Type B pancreatic cell (in vitro differentiated cells): ENCODE measurements around the gene AKIRIN1. TPM values are rescaled to one million over a fixed set of nuclear protein-coding genes. Genes with fewer than 3 reads are reported as not detected.
"Not testable (repeated sequence)": the region's sequence is repeated elsewhere in the genome, so short reads cannot be mapped to it uniquely, and the experiment has no call there.

ENCODE experiments used
- DNase-seq: peaks from one replicate; pipeline ENCODE4 v3.0.0; 2021; ENCODE audit warnings: mixed read lengths; ENCODE audit not compliant: unreplicated experiment; ENCODE audit errors: extremely low spot score
- H3K27ac Mint-ChIP-seq: 2 replicates; pipeline ENCODE4 v1.8.0; 2021; ENCODE audit warnings: mild to moderate bottlenecking, mixed read lengths
- H3K27me3 Mint-ChIP-seq: 2 replicates; pipeline ENCODE4 v1.8.0; 2021; ENCODE audit warnings: mixed read lengths
- H3K36me3 Mint-ChIP-seq: 2 replicates; pipeline ENCODE4 v1.8.0; 2021; ENCODE audit warnings: mixed read lengths
- H3K4me1 Mint-ChIP-seq: one replicate; pipeline ENCODE4 v1.8.0; 2021; ENCODE audit warnings: mixed read lengths; ENCODE audit not compliant: unreplicated experiment
- H3K4me3 Mint-ChIP-seq: 2 replicates; pipeline ENCODE4 v1.8.0; 2021; ENCODE audit warnings: mild to moderate bottlenecking, mixed read lengths
- H3K9me3 Mint-ChIP-seq: 2 replicates; pipeline ENCODE4 v1.8.0; 2021; ENCODE audit warnings: mixed read lengths
- total RNA-seq: library from RNA; stranded (reverse); gene quantifications from 2 replicates; pipeline ENCODE4 v1.2.1, GENCODE V29; 2021; ENCODE audit warnings: low replicate concordance
- TF ChIP-seq, protein P1 (sequence below): fragments of 200-600 bp; sonication (generic); conservative IDR thresholded peaks from 2 replicates; pipeline ENCODE4 v1.5.0; 2021; ENCODE audit warnings: antibody characterized with exemption, mild to moderate bottlenecking

Gene AKIRIN1
- total RNA-seq, 1 donor from 2014 or later = 73.0 TPM

DNA sequence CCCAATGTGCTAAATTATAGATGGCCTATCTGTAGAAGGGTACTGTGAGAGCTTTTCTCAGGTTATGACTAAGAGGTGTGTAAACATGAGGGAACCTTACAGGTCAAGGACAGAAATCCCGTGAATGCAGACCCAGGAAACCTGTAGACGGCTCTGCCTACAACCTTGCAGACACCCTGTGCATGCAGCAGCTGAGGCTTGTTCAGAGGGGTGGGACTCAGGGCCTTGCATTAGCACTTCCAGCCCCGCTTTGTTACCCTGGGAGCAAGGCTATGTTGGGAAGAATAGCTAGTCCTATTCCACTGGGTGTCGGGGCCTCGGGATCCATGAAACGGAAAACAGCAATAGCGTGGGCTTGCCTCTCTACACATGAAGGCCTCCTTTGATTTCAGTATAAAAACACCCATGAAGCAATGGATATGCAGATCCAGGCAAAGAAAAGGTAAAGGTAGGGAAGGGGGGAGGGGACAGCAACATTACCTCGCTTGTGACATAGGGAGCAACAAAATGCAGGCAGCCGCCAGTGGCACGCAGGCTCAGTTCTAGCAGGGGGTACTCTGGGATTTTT, 25.6 kb downstream of the AKIRIN1 start:
- H3K4me3 Mint-ChIP-seq = no peak overlapping the region
- no peaks in the 10 kb centered on the region for H3K4me1 Mint-ChIP-seq
- TF ChIP-seq, protein P1, sequence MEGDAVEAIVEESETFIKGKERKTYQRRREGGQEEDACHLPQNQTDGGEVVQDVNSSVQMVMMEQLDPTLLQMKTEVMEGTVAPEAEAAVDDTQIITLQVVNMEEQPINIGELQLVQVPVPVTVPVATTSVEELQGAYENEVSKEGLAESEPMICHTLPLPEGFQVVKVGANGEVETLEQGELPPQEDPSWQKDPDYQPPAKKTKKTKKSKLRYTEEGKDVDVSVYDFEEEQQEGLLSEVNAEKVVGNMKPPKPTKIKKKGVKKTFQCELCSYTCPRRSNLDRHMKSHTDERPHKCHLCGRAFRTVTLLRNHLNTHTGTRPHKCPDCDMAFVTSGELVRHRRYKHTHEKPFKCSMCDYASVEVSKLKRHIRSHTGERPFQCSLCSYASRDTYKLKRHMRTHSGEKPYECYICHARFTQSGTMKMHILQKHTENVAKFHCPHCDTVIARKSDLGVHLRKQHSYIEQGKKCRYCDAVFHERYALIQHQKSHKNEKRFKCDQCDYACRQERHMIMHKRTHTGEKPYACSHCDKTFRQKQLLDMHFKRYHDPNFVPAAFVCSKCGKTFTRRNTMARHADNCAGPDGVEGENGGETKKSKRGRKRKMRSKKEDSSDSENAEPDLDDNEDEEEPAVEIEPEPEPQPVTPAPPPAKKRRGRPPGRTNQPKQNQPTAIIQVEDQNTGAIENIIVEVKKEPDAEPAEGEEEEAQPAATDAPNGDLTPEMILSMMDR = no peak
- H3K36me3 Mint-ChIP-seq = peaks cover 10% of the 10 kb centered on the region
- no peak for DNase-seq
- H3K27me3 Mint-ChIP-seq = no peaks in the 10 kb centered on the region
- no peak overlapping the region for H3K27ac Mint-ChIP-seq
- H3K9me3 Mint-ChIP-seq = no peaks in the 10 kb centered on the region

DNA sequence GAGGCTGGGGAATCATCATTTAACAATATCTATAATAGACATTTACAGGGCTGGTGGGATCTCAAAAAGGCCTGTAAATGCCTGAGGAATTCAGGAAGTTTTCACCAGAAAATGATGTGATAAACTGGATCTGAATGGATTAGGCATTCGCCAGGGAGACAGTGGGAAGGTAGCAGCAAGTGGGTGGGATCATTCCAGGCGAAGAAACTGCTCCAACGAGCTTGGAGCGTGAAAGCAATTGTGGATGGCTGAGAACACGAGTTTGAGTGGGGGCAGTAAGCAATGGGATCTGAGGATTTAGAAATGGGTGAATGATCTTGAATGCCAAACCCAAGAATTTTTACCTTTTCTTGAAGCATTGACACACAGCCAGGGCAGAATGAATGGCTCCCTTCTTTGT, 26.2 kb downstream of the AKIRIN1 start:
- H3K27ac Mint-ChIP-seq = no peak overlapping the region
- H3K9me3 Mint-ChIP-seq = no peaks in the 10 kb centered on the region
- H3K27me3 Mint-ChIP-seq = no peaks in the 10 kb centered on the region
- no peaks in the 10 kb centered on the region for H3K4me1 Mint-ChIP-seq
- TF ChIP-seq, protein P1 = no peak
- no peak overlapping the region for H3K4me3 Mint-ChIP-seq
- DNase-seq = no peak
- H3K36me3 Mint-ChIP-seq = peaks cover 4% of the 10 kb centered on the region

DNA sequence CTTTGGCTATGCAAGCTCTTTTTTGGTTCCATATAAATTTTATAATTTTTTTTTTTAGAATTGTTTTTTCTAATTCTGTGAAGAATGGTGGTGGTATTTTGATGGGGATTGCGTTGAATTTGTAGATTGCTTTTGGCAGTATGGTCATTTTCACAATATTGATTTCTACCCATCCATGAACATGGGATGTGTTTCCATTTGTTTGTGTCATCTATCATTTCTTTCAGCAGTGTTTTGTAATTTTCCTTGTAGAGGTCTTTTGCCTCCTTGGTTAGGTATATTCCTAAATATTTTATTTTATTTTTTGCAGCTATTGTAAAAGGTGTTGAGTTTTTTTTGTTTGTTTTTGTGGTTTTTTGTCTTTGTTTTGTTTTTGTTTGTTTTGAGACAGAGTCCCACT, 29.4 kb downstream of the AKIRIN1 start:
- H3K27me3 Mint-ChIP-seq, DNase-seq, H3K4me3 Mint-ChIP-seq, H3K36me3 Mint-ChIP-seq, H3K4me1 Mint-ChIP-seq, H3K27ac Mint-ChIP-seq, H3K9me3 Mint-ChIP-seq: not testable (repeated sequence)

DNA sequence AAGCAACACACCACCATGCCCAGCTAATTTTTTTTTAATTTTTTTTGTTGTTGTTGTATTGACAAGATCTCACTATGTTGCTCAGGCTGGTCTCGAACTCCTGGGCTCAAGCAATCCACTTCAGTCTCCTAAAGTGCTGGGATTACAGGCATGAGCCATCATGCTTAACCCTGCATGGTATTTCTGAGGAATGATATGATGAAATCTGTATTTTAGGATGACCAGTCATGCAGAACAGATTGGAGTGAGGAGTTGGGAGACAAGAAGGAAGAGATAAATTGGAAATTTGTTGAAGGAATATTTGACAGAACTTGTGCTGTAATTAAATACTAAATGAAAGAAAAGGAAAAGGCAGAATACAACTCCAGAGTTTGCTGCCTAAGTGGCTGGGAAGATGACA, 30.4 kb downstream of the AKIRIN1 start:
- no peaks in the 10 kb centered on the region for H3K36me3 Mint-ChIP-seq
- H3K4me1 Mint-ChIP-seq = peaks cover 8% of the 10 kb centered on the region
- TF ChIP-seq, protein P1 = no peak
- H3K27me3 Mint-ChIP-seq = no peaks in the 10 kb centered on the region
- H3K4me3 Mint-ChIP-seq = no peak overlapping the region
- H3K27ac Mint-ChIP-seq = no peak overlapping the region
- no peak for DNase-seq
- H3K9me3 Mint-ChIP-seq = no peaks in the 10 kb centered on the region

DNA sequence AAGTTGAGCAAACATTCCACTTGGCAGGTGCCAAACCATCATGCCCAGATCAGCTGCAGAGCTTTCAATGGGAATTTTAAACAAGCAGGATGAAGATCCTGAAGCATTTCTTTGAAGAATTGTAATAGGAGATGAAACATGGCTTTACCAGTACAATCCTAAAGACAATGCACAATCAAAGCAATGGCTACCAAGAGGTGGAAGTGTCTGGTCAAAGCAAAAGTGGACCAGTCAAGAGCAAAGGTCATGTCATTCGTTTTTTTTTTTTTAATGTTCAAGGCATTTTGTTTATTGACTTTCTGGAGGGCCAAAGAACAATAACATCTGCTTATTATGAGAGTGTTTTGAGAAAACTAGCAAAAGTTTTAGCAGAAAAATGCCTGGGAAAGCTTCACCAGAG, 32.1 kb downstream of the AKIRIN1 start:
- Mint-ChIP-seq H3K9me3 (no peaks in the 10 kb centered on the region), H3K36me3 (no peaks in the 10 kb centered on the region), H3K4me1 (peaks cover 8% of the 10 kb centered on the region), H3K27ac (no peak overlapping the region), H3K4me3 (no peak overlapping the region), H3K27me3 (no peaks in the 10 kb centered on the region)
- TF ChIP-seq, protein P1 = no peak
- no peak for DNase-seq

DNA sequence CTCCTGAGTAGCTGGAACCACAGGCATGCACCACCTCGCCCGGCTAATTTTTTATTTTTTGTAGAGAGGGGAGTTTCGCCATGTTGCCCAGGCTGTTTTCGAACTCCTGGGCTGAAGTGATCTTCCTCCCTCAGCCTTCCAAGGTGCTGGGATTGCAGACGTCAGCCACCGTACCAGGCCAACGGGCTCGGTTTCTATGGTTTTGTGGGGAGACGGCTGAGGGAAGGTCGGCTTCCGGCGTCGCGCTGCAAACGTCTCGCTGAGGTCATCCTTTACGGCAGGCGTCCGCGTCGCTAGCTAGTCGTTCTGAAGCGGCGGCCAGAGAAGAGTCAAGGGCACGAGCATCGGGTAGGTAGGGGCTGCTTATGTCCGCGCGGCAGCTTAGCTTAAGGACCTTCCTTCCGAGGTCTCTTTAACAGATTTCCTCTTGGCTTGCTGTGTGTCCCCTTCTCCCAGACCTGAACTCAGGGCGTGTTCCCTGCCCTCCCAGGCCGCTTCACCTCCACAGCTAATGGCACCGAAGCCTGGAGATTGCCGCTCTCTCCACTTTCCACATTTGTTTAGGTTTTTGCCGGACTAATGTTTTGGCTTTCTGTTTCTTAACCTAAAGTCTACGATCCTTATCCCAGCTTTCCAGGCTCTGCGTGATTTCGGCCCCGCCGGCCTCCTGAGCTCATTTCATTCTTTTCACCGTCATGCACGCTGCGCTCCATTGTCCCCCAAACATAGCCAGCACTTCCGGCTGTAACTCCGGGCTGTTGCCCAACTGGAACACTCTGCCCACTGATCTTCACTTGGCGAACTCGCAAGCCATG, 35.2 kb downstream of the AKIRIN1 start, which contains the start of gene NDUFS5:
Gene NDUFS5, plus strand, starts transcription at position 300 of the 815 bp plus-strand sequence. CDS start 2,375 bp downstream, outside the sequence.
- Mint-ChIP-seq H3K4me3 (peak within 1 kb of the TSS; percentile 96), H3K27me3 (no peaks in the 10 kb centered on the region), H3K36me3 (peaks cover 10% of the 10 kb centered on the region), H3K9me3 (no peaks in the 10 kb centered on the region), H3K4me1 (peaks cover 8% of the 10 kb centered on the region), H3K27ac (peak within 1 kb of the TSS; percentile 95)
- DNase-seq = peak; percentile 87
- TF ChIP-seq, protein P1 = no peak
